Astrocyte of the cerebellum (primary cell): ENCODE data around the gene SIGLEC15.

Experiments
- DNase-seq: peaks from one replicate; pipeline ENCODE4 v3.0.0-alpha.2; 2011; ENCODE audit warnings: low read depth
- H3K4me3 ChIP-seq: 2 replicates; pipeline ENCODE4 v1.5.1; 2011; ENCODE audit warnings: mild to moderate bottlenecking, low read depth, low read length, moderate library complexity
- in situ Hi-C: cut with HindIII; loops from 2 replicates; pipeline ENCODE4 v1.10.0; 2017; ENCODE audit warnings: low sequenced_read_pairs
- TF ChIP-seq, protein P1 (sequence below): IDR thresholded peaks from 2 replicates; pipeline ENCODE4 v1.5.1; 2012; ENCODE audit warnings: low read length, low read depth, moderate library complexity, mild to moderate bottlenecking; ENCODE audit errors: missing control alignments

Gene SIGLEC15

GRCh38 chr18:45860971-45861370 is 35.5 kb downstream of the SIGLEC15 start:
- no peak overlapping the region for H3K4me3 ChIP-seq
- no peak for DNase-seq

GRCh38 chr18:45861926-45862325 is 36.5 kb downstream of the SIGLEC15 start:
- TF ChIP-seq, protein P1, sequence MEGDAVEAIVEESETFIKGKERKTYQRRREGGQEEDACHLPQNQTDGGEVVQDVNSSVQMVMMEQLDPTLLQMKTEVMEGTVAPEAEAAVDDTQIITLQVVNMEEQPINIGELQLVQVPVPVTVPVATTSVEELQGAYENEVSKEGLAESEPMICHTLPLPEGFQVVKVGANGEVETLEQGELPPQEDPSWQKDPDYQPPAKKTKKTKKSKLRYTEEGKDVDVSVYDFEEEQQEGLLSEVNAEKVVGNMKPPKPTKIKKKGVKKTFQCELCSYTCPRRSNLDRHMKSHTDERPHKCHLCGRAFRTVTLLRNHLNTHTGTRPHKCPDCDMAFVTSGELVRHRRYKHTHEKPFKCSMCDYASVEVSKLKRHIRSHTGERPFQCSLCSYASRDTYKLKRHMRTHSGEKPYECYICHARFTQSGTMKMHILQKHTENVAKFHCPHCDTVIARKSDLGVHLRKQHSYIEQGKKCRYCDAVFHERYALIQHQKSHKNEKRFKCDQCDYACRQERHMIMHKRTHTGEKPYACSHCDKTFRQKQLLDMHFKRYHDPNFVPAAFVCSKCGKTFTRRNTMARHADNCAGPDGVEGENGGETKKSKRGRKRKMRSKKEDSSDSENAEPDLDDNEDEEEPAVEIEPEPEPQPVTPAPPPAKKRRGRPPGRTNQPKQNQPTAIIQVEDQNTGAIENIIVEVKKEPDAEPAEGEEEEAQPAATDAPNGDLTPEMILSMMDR = no peak
- no peak for DNase-seq
- in situ Hi-C loops = no loop called here

More at GRCh38 chr18:45860971-45861370, 35.5 kb downstream of the SIGLEC15 start:
- in situ Hi-C loops = no loop called here
- TF ChIP-seq, protein P1 = no peak

GRCh38 chr18:45863469-45863868 is 38.0 kb downstream of the SIGLEC15 start:
- no peak for DNase-seq
- H3K4me3 ChIP-seq = no peak overlapping the region
- TF ChIP-seq, protein P1 = no peak
- in situ Hi-C loops = no loop called here

More at GRCh38 chr18:45861926-45862325, 36.5 kb downstream of the SIGLEC15 start:
- H3K4me3 ChIP-seq = no peak overlapping the region

DNA sequence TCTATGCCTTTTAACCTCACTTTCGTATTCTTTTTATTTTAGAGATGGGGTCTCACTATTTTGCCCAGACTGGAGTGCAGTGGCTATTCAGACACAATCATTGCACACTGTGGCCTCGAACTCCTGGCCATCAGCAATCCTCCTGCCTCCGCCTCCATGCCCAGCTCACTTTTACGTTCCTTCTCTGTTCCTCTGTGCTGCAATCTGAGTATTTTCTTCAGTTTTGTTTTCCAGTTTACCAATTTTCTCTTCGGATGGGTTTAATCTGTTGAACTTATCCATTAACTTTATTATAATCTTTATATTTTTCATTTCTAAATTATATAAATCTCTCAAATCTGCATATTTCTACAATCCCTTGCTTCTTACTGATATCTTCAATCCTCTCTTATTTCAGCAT is 38.6 kb downstream of the SIGLEC15 start:
- DNase-seq = no peak
- TF ChIP-seq, protein P1 = no peak
- H3K4me3 ChIP-seq = no peak overlapping the region
- in situ Hi-C loops = no loop called here

DNA sequence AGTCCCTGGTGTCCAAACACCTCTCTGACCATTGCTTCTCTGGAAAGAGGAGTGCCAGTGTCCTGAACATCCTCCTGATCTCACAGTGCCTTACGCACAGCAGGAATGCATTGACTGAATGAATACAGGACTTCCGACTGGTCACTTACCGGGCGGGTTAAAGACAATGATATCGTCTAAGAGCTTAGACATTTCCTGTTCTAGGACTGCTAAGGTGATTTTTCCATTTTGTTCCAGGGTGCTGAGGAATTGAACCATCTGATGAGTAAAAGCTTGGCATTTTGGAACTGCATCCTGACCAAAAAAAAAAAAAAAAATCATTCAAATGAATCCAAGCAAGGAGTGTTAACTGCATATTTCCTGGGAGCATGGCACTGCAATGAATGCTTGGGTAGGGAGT is 40.0 kb downstream of the SIGLEC15 start:
- TF ChIP-seq, protein P1 = no peak
- H3K4me3 ChIP-seq = no peak overlapping the region
- DNase-seq = no peak
- in situ Hi-C loops = no loop called here

DNA sequence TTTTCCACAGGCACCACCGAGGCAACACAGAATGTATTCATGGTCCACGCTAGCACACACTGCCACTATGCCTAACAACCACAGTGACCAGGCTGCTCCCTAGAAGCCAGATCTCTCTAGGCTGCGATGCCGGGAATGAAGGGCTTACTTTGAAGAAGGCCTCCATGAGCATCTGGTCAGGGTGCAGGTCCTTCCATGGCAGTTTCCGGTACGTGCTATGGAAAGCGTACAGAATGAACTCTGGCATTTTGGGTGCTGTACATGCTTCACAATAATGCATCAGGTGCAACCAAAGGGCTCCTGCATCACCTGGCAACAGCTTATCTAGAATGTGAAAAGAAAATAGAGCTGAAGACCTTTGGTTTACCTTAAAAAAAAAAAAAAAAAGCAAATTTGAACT is 44.9 kb downstream of the SIGLEC15 start:
- DNase-seq = no peak
- H3K4me3 ChIP-seq = no peak overlapping the region
- TF ChIP-seq, protein P1 = no peak
- in situ Hi-C loops = no loop called here
